ENCODE measurements around the gene RBM24.

GRCh38 chr6:17277256-17277655 is 3.9 kb upstream of the RBM24 start:
- no peak for TF ChIP-seq CTCF (IDR thresholded peaks at IDR 0.05; ENCODE audit: extremely low read depth in 1 of 2, insufficient read depth in 1 of 2, low read depth in 1 of 2, low read length in 2 of 2)
- no peak for TF ChIP-seq POLR2A (IDR thresholded peaks at IDR 0.05; ENCODE audit: low read depth, low read length)
- no peak for TF ChIP-seq EZH2 (IDR thresholded peaks at IDR 0.05; ENCODE audit: borderline replicate concordance, low read depth, low read length, severe bottlenecking)

Data from endothelial cell of umbilical vein (primary cell).